ENCODE data around the gene PPP2R5C. TPM values are rescaled to one million over a fixed set of nuclear protein-coding genes. Genes with fewer than 3 reads are reported as not detected.

Gene PPP2R5C
- total RNA-seq, 1 experiment from 2014 or later, result 80.3 TPM

DNA sequence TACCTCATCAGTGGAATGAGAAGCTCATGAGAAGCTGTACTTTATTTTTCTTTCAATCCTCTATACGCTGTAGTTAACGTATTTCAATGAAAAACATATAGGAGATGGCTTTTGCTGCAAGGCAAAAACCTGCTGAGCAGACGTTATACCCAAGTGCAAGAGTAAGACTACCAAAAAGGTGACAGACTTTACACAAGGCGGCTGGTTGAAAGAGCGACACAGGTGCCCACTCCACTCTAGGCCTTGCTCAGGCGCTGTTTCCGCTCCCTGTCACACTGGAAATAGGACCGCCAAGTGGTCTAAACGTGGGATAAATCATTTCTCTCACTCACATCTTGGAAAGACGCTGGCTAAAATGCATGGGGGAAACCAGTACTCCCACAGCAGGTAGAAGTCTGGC lies 54.5 kb downstream of the PPP2R5C start:
- H3K36me3 ChIP-seq (ENCODE audit: control insufficient read depth, insufficient read depth, low read length), result no peaks in the 10 kb centered on the region
- H3K27ac ChIP-seq (ENCODE audit: low read length), result no peak overlapping the region
- in situ Hi-C loops (cut with HindIII; ENCODE audit: low pct_unique_long_range_greater_than_20kb, low sequenced_read_pairs), result no loop called here
- intact Hi-C loops (cut with micrococcal nuclease; ENCODE audit: unreplicated experiment), result no loop called here
- H3K4me3 ChIP-seq (ENCODE audit: low read depth in 2 of 2, low read length in 2 of 2), result no peak overlapping the region
- no peaks in the 10 kb centered on the region for H3K9me3 ChIP-seq (ENCODE audit: control insufficient read depth, insufficient read depth, low read depth, low read length)
- BruUV-seq (replicated peaks), result no TSS peak
- TF ChIP-seq, protein P1, sequence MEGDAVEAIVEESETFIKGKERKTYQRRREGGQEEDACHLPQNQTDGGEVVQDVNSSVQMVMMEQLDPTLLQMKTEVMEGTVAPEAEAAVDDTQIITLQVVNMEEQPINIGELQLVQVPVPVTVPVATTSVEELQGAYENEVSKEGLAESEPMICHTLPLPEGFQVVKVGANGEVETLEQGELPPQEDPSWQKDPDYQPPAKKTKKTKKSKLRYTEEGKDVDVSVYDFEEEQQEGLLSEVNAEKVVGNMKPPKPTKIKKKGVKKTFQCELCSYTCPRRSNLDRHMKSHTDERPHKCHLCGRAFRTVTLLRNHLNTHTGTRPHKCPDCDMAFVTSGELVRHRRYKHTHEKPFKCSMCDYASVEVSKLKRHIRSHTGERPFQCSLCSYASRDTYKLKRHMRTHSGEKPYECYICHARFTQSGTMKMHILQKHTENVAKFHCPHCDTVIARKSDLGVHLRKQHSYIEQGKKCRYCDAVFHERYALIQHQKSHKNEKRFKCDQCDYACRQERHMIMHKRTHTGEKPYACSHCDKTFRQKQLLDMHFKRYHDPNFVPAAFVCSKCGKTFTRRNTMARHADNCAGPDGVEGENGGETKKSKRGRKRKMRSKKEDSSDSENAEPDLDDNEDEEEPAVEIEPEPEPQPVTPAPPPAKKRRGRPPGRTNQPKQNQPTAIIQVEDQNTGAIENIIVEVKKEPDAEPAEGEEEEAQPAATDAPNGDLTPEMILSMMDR (IDR thresholded peaks at IDR 0.05), result no peak
- TF ChIP-seq SIN3A (IDR thresholded peaks at IDR 0.05; ENCODE audit: borderline replicate concordance, insufficient read depth, low read depth, low read length), result no peak
- no peak for TF ChIP-seq TCF7L2 (IDR thresholded peaks at IDR 0.05; ENCODE audit: low read depth, low read length)
- TF ChIP-seq POLR2AphosphoS5 (IDR thresholded peaks at IDR 0.05; ENCODE audit: low read depth, low read length), result no peak
- TF ChIP-seq, protein P2, sequence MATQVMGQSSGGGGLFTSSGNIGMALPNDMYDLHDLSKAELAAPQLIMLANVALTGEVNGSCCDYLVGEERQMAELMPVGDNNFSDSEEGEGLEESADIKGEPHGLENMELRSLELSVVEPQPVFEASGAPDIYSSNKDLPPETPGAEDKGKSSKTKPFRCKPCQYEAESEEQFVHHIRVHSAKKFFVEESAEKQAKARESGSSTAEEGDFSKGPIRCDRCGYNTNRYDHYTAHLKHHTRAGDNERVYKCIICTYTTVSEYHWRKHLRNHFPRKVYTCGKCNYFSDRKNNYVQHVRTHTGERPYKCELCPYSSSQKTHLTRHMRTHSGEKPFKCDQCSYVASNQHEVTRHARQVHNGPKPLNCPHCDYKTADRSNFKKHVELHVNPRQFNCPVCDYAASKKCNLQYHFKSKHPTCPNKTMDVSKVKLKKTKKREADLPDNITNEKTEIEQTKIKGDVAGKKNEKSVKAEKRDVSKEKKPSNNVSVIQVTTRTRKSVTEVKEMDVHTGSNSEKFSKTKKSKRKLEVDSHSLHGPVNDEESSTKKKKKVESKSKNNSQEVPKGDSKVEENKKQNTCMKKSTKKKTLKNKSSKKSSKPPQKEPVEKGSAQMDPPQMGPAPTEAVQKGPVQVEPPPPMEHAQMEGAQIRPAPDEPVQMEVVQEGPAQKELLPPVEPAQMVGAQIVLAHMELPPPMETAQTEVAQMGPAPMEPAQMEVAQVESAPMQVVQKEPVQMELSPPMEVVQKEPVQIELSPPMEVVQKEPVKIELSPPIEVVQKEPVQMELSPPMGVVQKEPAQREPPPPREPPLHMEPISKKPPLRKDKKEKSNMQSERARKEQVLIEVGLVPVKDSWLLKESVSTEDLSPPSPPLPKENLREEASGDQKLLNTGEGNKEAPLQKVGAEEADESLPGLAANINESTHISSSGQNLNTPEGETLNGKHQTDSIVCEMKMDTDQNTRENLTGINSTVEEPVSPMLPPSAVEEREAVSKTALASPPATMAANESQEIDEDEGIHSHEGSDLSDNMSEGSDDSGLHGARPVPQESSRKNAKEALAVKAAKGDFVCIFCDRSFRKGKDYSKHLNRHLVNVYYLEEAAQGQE (IDR thresholded peaks at IDR 0.05; ENCODE audit: insufficient read depth in 1 of 2, low read depth in 2 of 2, low read length in 1 of 2), result no peak
- H3K4me1 ChIP-seq (ENCODE audit: control insufficient read depth, insufficient read depth, low read length), result peaks cover 17% of the 10 kb centered on the region
- DNase-seq (ENCODE audit: low read depth, low spot score) (no peak), ATAC-seq (no peak)
- no peaks in the 10 kb centered on the region for H3K27me3 ChIP-seq (ENCODE audit: control insufficient read depth, insufficient read depth, low read length)
- ChIA-PET POLR2A (no interaction called here), CTCF (no interaction called here)

DNA sequence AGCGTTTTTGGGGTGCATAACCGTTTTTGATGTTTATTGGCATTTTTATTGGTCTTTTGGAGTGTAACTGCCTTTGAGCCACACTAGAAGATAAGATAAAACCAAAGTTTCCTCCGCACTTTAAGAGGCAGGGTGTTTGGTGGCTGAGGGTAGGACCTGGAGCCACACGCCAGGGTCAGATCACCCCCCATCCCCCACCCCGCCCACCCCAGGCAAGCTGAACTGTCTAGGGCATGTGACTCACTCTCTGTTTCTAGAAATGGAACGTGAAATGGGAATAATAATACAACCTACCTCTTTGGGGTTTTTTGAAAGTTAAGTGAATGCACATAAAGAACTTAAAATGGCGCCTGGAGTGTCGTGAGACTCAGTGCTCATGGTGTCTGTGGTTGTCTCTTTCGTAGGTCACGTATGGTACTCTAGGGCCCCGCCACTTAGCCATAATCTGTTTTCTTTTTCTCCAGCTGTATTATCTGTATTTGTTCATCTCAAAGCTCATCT lies 56.0 kb downstream of the PPP2R5C start:
- Histone ChIP-seq H3K4me3 (ENCODE audit: low read depth in 2 of 2, low read length in 2 of 2) (no peak overlapping the region), H3K4me1 (ENCODE audit: control insufficient read depth, insufficient read depth, low read length) (peaks cover 14% of the 10 kb centered on the region), H3K27ac (ENCODE audit: low read length) (no peak overlapping the region), H3K9me3 (ENCODE audit: control insufficient read depth, insufficient read depth, low read depth, low read length) (no peaks in the 10 kb centered on the region), H3K36me3 (ENCODE audit: control insufficient read depth, insufficient read depth, low read length) (no peaks in the 10 kb centered on the region), H3K27me3 (ENCODE audit: control insufficient read depth, insufficient read depth, low read length) (no peaks in the 10 kb centered on the region)
- intact Hi-C loops (cut with micrococcal nuclease; ENCODE audit: unreplicated experiment) (no loop called here), in situ Hi-C loops (cut with HindIII; ENCODE audit: low pct_unique_long_range_greater_than_20kb, low sequenced_read_pairs) (no loop called here)
- no peak for DNase-seq (ENCODE audit: low read depth, low spot score)
- POLR2A ChIA-PET, result no interaction called here
- BruUV-seq (replicated peaks), result no TSS peak
- TF ChIP-seq, protein P2 (IDR thresholded peaks at IDR 0.05; ENCODE audit: insufficient read depth in 1 of 2, low read depth in 2 of 2, low read length in 1 of 2), result no peak
- TF ChIP-seq SIN3A (IDR thresholded peaks at IDR 0.05; ENCODE audit: borderline replicate concordance, insufficient read depth, low read depth, low read length), result no peak
- TF ChIP-seq, protein P1 (IDR thresholded peaks at IDR 0.05), result no peak
- TF ChIP-seq TCF7L2 (IDR thresholded peaks at IDR 0.05; ENCODE audit: low read depth, low read length), result no peak
- no peak for TF ChIP-seq POLR2AphosphoS5 (IDR thresholded peaks at IDR 0.05; ENCODE audit: low read depth, low read length)
- ATAC-seq, result no peak
- CTCF ChIA-PET, result no interaction called here
